Ovary (tissue), 3 donors: Measurements from ENCODE around the gene BNC2.

Experiments
- CTCF ChIP-seq, 3 donors: fragments of 450-650 bp in 2 of 3; fragments of 200-600 bp in 1 of 3; IDR thresholded peaks; one replicate each; pipeline versions ENCODE4 v1.5.1 to v1.8.0; 2016 to 2022; ENCODE audit warnings: antibody characterized with exemption in 3 of 3, mild to moderate bottlenecking in 1 of 3
- EP300 ChIP-seq: sonication (generic); formaldehyde crosslinking; IDR thresholded peaks from one replicate; pipeline ENCODE4 v1.6.1; 2017; ENCODE audit warnings: antibody characterized with exemption
- POLR2A ChIP-seq: fragments of 450-650 bp; IDR thresholded peaks from one replicate; pipeline ENCODE4 v1.6.1; 2017; ENCODE audit warnings: antibody characterized with exemption, mild to moderate bottlenecking, moderate library complexity
- donor health status: DM: no; HTN: no; CAD: no.

DNA sequence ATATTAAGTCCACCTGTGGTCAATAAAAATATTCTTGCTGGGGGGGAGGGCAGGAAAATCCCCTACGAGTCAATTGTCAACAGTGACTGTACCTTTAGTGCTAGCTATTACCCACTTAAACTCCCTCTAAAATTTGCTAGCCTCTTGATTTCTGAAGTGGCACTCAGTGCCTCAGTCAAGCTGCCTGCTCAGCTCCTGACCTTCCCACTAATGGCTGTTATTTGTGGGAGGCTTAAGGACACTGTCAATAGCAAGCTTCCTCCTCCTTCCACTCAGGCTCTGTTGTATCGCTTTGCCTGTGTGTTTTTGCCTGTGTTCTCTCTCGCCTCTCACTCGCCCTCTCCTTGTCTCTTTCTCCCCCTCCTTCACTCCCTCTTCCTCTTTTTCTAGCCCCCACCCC is 140.8 kb downstream of the BNC2 start:
- TF ChIP-seq CTCF (IDR thresholded peaks at IDR 0.05) (no peak), POLR2A (peak; percentile 36), EP300 (no peak)
